Left kidney (tissue), 2 donors: ENCODE data around the gene PHLDB2. TPM values are rescaled to one million over a fixed set of nuclear protein-coding genes. Genes with fewer than 3 reads are reported as not detected.

Experiments
- DNase-seq: peaks from one replicate; pipeline ENCODE4 v3.0.0-alpha.2; 2013
- polyA plus RNA-seq: library from polyadenylated mRNA; unstranded; fragments of 120-200 nt; gene quantifications from one replicate; pipeline ENCODE4 v1.2.1, GENCODE V29; 2013; ENCODE audit not compliant: insufficient read length

The PHLDB2 gene
- polyA plus RNA-seq, 1 donor, result 122 TPM

DNA sequence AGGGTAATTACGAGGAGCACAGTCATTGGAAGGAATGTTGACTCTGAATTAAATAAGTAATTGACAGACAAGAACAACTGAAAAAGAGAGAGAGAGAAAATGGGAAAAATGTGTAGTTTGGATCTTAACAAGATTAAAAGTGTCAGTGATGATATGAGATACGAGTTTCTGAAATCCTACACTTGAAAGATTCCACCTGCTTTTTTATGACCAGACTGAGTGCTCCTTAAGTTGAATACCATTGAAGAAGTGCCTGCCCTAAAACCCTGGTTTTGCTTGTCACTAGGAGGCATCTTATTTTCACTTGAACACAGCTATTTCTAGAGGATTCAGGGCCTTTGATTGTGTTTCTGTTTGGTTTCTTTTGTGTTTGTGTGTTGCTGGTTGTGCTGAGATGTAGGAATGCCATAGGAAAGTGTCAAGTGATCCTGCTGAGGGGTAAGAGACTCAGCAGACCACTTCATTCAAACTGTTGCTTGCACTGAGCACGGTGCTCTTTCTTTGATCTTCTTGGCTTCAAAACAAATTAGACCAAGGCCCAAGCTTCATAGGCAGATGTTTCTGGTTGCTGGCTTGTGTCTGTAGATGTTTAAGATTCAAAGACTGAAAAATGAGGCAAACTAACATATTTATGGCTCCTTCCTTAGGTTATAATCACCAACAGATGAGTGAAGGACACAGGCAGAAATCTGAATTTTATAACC lies 102.5 kb downstream of the PHLDB2 start:
- no peak for DNase-seq

- DNase-seq, result no peak
These were observed 104.4 kb downstream of the PHLDB2 start for GRCh38 chr3:111963424-111963823.

GRCh38 chr3:111965484-111965883 lies 106.4 kb downstream of the PHLDB2 start:
- no peak for DNase-seq

- no peak for DNase-seq
These were observed 108.0 kb downstream of the PHLDB2 start for GRCh38 chr3:111967068-111967467.

DNA sequence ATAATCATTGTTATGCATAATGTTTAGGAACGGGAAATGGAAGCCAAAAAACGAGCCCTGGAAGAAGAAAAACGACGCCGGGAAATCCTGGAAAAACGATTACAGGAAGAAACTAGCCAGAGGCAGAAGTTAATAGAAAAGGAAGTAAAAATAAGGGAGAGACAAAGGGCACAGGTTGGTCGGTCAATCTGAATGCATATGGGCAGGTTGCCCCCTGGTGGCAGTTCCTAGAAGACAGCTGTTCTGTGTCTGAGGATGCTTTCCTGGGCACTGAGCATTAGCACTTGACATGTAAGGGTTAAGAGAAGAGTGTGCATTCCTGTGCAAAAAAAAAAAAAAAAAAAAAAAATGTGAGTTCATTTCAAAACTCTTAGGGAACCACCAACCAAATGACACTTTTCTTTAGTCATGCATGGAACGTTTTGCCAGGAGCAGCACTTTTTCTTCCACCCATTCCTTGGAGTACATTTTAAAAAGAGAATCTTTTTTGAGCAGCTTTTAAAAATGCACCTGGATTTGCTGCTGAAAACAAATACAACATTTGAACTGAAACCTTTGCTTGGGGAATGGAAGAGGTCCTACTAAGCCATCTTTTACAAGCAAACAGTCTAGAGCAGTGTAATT lies 108.7 kb downstream of the PHLDB2 start:
- peak; percentile 84 for DNase-seq

DNA sequence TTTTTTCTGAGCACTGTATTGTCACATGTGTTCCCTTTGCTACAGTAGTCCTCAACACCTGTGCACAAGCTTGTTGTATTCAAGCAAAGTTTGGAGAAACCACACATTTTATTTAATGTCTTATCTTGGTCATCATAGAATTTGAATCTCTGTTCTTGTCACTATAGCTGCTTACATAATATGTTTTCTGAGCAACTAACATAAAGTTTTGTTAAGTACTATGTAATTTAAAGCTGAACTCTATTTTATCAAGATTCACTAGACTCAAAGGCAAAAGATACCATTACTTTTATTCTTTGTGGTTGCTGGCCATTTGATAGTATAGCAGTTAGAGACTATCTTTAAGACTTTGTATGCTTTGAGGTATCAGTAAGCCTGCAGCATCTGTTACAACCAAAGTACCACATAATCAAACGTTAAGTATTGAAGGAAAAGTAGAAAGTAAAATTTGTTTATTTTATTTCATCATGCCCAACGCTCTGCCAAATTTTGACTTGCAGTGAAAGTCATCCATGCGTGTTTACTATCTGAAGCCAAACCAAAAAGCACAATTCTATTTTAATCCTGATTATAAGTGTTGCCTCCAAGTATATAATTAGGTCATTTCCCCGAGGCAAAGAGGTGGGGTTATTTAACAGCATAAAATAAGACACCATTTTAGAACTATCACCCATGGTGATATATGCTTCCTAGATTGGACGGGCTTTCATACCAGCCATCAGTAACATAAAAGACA lies 109.4 kb downstream of the PHLDB2 start:
- DNase-seq, result no peak

- DNase-seq, result no peak
These were observed 111.3 kb downstream of the PHLDB2 start for GRCh38 chr3:111970376-111970775.

- DNase-seq, result peak; percentile 75
These were observed 112.6 kb downstream of the PHLDB2 start for GRCh38 chr3:111971533-111972130.

GRCh38 chr3:111972891-111973290 lies 113.8 kb downstream of the PHLDB2 start:
- DNase-seq, result no peak

DNA sequence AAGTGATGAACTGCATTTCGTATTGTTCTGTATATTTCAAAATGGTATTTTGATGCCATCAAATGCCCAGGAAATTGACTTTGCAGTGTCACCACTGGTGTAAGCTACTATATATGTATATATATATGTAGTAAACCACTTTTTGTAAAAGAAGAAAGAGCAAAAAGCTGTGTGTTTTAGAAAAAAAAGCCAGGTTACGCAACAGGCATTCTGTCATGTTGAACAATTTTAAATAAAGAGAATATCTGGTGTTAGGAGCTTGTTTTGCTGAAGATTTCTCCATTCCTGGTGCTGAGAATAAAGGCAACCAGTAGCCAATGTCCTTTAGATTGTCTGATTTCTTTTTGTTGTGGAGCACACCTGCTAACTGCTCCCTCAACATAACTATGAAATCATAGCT lies 116.1 kb downstream of the PHLDB2 start:
- no peak for DNase-seq

- DNase-seq, result no peak
These were observed 117.2 kb downstream of the PHLDB2 start for GRCh38 chr3:111976254-111976653.

GRCh38 chr3:111978583-111979433 lies 119.7 kb downstream of the PHLDB2 start, which contains the start of gene ABHD10:
Gene ABHD10 (plus strand): TSS chr3:111979026. CDS start chr3:111979062, 36 bp downstream.
- peak; percentile 99 for DNase-seq

- DNase-seq, result no peak
These were observed 120.5 kb downstream of the PHLDB2 start for GRCh38 chr3:111979434-111980038.

- no peak for DNase-seq
These were observed 121.8 kb downstream of the PHLDB2 start for GRCh38 chr3:111980716-111981456.

- DNase-seq, result no peak
These were observed 122.3 kb downstream of the PHLDB2 start for GRCh38 chr3:111981457-111981763.

GRCh38 chr3:111984636-111985298 lies 125.7 kb downstream of the PHLDB2 start:
- DNase-seq, result no peak

DNA sequence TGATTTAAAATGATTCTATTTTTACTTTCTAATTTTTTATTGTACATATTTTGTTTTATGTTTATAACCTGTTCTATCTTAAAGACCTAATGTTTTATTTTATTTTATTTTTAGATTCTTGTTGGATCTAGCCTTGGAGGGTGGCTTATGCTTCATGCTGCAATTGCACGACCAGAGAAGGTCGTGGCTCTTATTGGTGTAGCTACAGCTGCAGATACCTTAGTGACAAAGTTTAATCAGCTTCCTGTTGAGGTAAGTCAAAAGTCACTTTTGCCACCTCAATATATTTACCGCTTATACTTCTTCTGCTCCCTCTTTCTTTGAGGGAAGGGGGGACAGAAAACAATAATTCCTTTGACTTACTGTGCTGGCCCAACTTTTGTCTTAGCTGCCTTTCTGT lies 127.7 kb downstream of the PHLDB2 start:
- no peak for DNase-seq

- DNase-seq, result no peak
These were observed 130.1 kb downstream of the PHLDB2 start for GRCh38 chr3:111989061-111989678.

- DNase-seq, result no peak
These were observed 134.0 kb downstream of the PHLDB2 start for GRCh38 chr3:111993038-111993437.
